NCI-H128 (cell line): ENCODE results near the gene CDK13.
"Not testable (repeated sequence)": the region's sequence is repeated elsewhere in the genome, so short reads cannot be mapped to it uniquely, and the experiment has no call there.

ENCODE experiments used
- DNase-seq: peaks from one replicate; lab custom pipeline; 2025; ENCODE audit not compliant: unreplicated experiment; lab: John Stamatoyannopoulos, UW

Gene CDK13

DNA sequence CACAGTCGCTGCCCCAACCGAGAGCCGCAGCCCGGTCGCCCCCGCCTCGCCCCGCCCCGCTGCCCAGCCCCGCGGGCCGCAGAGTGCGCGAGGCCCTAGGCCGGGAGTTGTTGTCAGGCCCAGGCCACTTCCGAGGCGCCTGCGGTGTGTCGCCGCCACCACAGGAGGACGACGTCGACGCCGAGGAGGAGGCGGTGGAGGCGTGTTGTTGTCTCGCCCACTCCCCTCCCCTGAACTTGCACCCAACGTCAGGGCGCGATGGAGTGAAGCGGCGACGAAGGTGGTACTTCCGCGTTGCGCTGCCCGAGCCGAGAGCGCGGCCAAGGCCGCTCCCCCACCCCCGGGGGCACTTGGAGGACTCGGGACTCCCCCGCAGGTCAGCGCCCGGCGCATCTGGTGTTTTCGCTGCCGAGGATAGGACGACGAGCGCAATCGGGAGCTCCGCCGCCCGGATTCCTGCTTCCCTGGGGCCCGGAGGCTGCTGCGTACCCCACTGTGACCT lies at the start of gene CDK13:
TSS of gene CDK13 (plus strand) at position 286 of the 502 bp plus-strand sequence. CDS start 386 bp downstream, outside the sequence.
- DNase-seq = peak; percentile 69

DNA sequence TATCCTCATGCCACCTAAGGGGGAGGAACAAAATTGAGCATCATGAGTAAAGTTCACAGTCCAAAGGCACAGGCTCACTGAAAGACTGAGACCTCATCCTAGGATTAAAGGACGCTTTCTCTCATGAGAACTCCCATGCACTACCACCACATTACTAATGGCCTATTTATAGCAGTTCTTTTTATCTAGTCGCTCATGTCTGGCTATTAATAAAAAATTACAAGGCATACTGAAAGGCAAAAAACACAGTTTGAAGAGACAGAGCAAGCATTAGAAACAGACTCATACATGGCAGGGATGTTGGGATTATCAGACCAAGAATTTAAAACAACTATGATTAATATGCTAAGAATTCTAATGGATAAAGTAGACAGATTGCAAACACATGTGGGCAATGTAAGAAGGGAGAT lies 46.0 kb upstream of the CDK13 start:
- DNase-seq = no peak

DNA sequence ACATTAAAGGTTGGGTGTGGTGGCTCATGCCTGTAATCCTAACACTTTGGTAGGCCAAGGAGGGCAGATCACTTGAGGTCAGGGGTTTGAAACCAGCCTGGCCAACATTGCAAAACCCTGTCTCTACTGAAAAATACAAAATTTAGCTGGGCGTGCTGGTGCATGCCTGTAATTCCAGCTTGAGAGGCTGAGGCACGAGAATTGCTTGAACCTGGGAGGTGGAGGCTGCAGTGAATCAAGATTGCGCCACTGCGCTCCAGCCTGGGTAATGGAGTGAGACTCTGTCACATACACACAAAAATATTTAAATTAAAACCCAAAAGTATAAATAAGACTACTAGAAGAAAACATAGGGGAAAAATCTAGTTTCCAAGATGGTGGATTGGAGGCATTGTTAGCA lies 41.9 kb upstream of the CDK13 start:
- no peak for DNase-seq

DNA sequence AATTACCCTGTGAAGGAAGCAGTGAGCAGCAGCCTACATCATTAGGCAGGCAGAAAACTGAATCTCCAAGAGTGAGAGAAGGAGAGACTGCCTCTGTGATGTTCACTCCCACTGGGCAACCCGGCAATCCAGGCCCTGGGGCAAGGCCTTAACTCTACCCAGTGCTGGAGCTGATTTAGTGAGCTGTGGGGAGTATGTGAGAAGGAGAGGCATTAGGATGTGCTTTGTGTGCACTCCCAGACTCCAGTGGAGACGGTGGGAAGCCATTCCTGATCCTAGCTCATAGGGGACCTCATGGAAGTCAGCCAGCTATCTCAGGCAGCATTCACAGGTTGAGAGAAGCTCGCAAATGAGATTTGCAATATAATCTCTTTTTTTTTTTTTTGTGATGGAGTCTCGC lies 41.1 kb upstream of the CDK13 start:
- no peak for DNase-seq

DNA sequence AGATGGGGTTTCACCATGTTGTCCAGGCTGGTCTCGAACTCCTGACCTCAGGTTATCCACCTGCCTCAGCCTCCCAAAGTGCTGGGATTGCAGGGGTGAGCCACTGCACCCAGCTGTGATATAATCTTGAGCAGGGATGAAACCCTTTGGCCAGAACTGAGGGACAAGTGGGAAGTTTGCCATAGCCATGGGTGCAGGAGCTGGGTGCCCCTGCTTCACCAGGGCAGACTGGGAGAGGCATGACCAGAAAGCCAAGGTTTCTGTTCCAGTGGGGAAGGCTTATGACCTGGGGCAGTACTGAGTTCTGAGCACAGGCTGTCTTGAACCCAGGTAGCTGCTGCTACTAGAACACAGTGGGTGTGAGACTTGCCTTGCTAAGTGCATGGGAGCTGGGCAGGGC lies 40.5 kb upstream of the CDK13 start:
- DNase-seq = no peak

DNA sequence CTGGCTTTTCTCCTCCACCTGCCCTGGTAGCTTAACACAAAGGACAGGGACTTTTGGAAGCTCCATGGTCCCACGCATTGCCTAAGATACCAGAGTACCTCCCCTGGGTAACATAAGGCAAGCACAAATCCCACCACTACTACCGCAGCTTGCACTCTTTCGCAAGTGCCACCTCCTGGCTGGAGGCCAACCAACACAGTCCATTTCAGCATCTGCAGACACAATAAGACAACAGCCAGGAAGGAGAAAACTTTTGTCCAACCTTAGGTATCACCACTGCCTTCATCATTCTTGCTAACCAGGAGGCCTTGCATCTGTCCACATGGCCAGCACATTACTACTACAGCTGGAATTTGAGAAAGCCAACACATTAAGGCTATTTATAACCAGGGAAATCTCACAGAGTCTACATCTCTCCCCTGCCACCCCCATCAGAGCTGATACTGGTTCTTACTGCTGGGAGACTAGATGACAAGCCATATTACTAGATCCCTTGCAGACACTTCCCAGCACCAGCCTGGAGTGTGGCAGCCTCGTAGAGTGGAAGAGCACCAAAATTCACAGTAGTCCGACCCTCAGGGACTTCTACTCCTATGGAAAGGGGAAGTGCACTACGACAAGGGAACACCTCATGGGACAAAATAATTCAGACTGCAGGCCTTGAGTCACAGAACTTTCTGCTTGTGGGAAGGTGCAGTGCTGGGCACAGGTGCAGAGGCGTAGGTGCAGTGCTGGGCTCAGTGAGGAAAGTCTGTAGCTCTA lies 39.8 kb upstream of the CDK13 start:
- no peak for DNase-seq

DNA sequence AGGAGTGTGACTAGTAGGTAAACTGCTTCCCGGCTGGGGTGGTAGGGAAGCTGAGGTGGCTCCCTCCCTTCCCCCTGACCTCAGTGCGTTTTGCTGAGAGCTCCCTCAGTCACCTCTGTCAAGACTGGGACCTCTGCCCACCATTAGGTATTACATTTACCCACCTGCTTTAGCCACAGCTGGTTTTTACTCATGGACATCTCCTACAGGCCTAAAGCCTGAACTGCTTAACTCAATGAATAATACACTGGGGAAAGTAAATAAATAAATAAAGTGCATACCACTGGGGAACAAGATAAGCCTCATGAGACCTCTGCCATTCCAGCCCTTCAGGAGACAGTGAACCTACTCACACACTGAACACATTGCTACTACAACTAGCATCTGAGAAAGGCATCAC lies 38.9 kb upstream of the CDK13 start:
- no peak for DNase-seq

DNA sequence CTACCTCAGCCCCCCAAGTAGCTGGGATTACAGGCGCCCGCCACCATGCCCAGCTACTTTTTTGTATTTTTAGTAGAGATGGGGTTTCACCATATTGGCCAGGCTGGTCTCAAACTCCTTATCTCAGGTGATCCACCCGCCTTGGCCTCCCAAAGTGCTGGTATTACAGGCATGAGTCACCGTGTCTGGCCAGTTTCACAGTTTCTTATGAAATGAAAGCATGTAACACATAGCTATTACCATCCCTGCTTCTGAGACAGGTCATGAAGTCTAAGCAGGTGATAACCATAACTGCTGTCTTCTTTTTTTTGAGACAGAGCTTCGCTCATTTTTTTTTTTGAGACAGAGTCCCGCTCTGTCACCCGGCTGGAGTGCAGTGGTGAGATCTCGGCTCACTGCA lies 34.2 kb upstream of the CDK13 start:
- not testable (repeated sequence) for DNase-seq

DNA sequence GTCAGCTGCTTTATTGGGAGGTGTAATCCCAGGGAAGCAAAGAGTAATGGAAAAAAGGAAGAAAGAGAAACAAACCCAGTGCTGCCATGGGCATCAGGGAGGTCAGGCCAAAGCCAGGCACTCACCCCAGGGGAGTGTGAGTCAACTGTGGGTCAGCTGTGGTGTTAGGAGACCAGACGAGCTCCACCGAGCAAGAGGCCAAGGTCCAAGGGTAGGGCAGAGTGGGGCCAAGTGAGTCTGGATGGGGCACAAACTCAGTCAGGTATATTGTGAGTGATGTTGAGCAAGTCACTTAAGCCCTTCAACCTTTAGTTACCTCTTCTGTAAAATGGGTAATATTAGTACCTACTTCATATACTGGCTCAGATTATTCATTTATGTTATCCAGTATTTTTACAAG lies 30.4 kb upstream of the CDK13 start:
- no peak for DNase-seq

DNA sequence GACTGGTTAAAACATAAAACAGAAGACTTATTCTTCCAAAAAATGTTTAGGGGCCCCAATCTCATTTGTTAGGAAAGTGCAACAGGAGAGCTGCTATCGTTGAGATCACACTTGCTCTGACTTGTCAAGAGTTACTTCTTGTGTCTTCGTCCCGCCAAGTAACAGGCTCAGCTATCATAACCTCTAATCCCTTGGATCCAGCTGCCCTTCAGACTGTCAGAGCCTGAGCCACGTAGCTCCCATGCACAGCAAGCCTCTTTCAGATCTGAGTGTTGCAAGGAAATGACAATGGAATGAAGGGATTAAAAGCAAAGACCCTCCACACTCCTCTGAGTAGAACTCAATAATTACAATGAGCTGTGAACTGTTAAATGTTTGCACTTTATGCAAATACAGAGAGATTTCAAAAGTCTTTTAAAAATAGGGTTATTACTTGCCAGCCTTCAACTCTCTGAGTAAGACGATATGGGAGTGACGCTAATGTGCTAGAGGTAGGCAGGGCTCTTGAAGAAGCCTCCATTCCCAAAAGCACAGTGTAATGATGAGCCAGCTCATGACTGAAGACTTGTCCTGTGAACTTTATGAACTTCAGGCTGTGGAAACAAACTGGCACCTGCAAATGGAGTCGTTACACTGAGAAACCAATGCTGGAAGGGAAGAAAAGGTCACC lies 28.4 kb upstream of the CDK13 start:
- no peak for DNase-seq

DNA sequence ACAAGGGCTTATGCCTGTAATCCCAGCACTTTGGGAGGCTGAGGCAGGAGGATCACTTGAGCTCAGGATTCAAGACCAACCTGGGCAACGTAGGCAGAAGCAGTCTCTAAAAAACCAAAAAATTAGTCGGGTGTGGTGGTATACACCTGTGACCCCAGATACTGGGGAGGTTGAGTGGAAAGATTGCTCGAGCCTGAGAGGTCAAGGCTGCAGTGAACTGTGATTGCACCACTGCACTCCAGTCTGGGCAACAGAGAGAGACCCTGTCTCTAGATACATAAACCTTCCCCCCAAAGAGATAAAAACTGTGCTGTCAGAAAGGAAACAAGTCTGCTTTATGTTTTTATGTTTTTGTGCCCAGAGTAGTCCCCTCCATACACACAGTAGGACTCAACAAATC lies 27.5 kb upstream of the CDK13 start:
- DNase-seq = no peak

DNA sequence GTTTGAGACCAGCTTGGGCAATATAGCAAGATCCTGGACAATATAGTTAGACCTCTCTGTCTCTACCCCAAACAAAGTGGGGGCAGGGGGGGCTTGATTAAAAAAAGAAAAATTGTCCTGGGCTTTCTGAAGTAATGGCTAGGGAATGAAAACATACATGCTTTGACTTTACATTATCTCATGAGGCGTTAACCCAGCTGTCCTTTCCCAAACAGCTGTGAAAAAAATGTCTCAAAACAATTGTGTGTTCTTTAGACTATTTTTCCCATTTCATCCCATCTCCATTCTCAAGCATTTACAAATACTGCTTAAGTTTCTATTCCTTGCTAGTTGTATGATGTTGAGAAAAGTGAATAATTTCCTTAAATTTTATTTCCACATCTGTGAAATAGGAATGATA lies 27.0 kb upstream of the CDK13 start:
- DNase-seq = no peak

DNA sequence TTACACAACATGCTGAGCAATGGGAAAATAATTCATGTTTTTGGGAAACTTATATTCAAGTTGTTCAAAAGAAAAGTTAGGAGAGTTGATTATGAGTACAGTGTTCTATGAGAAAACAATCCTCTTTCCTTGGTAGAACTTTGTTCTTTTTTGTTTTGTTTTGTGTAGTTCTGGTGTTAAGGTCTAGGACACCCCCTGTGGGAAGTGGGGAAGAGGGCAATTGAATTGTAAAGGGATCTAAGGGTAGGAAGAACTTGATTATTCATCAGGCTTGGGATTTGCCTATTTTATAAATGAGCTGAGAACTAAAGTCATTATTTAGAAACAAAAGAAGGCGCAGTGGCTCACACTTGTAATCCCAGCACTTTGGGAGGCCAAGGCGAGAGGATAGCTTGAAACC lies 25.9 kb upstream of the CDK13 start:
- DNase-seq = no peak

DNA sequence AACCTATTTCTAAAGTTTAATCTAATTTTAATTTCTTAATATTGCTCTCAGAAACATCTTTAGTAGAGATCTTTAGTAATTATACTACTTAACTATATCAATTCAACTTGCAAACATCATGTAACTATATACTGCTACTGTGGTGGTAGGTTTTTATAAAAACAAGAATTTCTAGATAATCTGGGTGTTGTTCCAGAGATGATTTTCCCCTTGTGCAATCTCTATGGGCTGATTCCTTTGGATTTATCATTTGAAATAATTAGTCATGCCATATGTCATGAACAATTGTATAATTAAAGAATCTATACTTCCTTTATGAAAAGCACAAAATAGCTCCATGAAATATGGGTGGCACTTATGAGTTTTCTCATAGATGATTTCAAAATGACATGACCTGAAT lies 23.9 kb upstream of the CDK13 start:
- no peak for DNase-seq

DNA sequence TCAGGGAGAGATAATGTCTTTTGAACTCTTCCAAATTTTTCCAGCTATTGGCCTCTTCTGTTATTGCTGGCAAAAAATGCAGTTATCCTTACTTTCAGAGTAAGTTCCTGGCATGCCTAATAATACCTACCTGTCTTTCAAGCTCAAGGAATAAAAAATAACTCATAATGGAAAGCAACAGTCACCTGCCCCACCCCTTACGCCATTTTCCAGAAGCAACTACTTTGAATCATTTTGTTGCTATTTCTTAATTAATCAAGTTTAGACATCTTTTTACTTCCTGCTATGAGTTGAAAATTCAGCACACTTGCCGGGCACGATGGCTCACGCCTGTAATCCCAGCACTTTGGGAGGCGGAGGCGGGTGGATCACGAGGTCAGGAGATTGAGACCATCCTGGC lies 23.0 kb upstream of the CDK13 start:
- no peak for DNase-seq

DNA sequence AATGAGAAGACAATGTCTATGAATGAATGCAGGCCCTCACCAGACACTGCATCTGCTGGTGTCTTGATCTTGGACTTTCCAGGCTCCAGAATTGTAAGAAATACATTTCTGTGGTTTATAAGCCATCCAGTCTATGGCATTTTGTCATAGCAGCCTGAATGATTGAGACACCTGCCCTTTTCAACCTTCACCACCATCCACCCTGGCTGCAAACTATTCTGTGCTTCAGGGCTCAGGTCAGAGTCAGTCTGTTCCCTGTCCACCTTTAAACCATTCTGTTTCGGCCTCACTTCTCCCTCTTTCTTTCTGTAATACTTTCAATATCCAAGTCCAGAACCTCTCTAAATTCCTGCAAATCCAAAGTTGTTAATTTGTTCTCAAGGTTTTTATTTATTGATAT lies 15.9 kb upstream of the CDK13 start:
- DNase-seq = no peak

DNA sequence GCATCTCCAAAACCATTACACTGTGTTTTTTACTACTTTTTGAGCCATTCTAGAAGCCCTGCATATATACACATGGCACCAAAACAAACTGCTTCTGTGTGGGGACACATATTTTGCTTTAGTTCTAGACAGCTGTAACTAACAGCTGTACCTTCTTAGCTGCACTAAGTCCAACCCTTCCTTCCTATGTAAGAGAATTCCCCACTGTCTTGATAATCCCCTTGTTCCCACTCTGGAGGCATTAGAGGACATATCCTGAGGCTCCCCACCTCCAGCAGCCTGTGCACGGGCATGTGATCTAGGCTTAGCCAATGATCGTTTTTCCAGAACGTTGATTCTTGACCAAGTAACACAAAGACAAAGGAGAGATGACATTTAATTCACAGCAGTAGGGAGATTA lies 13.3 kb upstream of the CDK13 start:
- no peak for DNase-seq

DNA sequence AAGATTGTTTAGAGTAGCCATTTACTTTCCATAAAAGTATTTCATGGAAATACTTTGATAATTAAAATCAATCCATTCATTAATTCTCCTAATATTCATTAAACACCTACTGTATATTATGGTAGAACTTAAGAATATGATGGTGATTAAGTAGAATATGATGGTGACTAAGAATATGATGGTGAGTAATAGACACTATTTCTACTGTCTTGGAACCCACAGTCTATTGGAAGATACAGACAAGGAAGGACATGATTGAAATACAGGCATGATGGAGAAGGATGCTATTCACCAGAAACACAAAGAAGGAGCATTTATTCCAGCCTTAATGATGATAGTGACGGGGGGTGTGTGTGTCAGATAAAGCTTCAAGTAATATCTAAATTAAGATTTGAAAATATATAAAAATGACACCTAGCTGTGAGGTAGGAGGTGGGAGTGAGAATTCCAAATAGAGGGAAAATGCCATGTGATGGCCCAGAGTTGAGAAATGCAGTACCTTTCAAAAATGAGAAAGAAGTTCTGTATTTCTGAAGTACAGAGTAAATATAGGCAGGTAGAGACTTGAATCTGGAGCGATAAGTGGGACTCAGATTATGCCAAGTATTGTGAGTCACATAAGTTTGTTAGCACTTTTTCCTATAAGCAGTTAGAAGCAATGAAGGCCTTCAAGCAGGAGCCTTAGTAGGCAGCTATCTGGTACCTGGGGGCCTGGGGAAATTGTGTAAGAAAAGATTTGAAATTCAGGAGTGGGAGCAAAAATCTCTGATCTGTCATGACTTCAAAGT lies 12.5 kb upstream of the CDK13 start:
- DNase-seq = no peak

DNA sequence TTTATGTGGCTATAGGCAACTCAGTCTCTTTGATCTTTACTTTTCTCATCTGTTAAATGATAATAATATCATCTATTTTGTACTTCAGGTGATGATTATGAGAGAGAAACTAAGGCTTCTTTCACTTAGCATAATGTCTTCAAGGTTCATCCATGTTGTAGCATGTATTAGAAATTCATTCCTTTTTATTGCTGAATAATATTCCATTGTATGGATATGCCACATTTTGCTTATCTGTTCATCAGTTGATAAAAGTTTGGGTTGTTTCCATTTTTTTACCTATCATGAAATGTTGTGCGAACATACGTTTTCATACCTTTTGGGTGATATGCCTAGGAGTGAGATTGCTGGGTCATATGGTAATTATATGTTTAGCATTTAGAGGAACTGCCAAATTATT lies 7.2 kb upstream of the CDK13 start:
- DNase-seq = no peak

DNA sequence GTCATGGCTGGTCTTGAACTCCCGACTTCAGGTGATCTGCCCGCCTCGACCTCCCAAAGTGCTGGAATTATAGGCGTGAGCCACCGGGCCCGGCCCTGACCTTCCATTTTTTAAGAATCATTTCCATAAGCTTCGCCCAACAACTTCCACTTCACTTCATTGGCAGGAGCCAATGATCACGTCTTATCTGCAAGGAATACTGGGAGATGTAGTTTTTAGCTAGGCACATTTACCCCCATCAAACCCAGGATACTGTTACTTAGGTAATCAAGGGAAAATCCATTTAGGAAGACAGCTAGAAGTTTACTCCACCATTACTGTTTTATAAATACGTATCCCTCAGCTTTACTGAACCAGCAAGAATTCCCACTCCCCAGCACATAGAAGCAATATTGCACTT lies 3.4 kb upstream of the CDK13 start:
- DNase-seq = no peak

DNA sequence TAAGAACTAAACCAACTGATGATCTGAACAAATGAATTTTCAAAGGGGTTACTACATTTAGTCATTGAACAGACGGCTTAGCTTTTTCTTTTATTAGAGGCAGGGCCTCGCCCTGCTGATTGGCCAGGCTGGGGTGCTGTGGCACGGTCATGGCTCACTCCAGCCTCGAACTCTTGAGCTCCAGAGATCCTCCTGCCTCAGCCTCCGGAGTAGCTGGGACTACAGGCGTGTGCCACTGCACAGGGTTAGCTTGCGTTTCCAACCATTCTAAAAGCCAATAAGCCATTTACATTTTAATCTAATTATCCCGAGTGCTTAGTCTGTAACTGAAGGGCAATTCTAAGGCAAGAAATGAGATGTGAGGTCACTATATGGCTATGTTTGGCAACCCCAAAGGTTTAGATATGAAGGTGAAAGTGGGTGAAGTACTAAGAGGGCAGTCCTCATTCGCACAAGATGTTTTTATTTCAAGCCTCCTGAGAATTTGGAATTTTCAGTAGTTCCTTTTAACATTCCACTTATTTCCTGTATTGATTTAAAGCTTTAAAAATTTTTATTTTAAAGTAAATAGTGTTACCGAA lies 1.6 kb upstream of the CDK13 start:
- no peak for DNase-seq
